Measurements from ENCODE around the gene JAK2. TPM values are rescaled to one million over a fixed set of nuclear protein-coding genes. Genes with fewer than 3 reads are reported as not detected.
"Not testable (repeated sequence)": the region's sequence is repeated elsewhere in the genome, so short reads cannot be mapped to it uniquely, and the experiment has no call there.

The JAK2 gene
- total RNA-seq, 1 experiment from 2014 or later, result 1.4 TPM

- POLR2A ChIA-PET, result no interaction called here
- BruUV-seq (replicated peaks), result no TSS peak
- TF ChIP-seq CTCF (IDR thresholded peaks at IDR 0.05; ENCODE audit: insufficient read depth in 1 of 2, low read depth in 1 of 2, low read length in 1 of 2, severe bottlenecking in 1 of 2, unreplicated experiment in 1 of 2), result no peak
- intact Hi-C loops (cut with micrococcal nuclease; ENCODE audit: unreplicated experiment), result no loop called here
- Histone ChIP-seq H3K9me3 (no peaks in the 10 kb centered on the region), H3K4me1 (no peaks in the 10 kb centered on the region), H3K36me3 (ENCODE audit: control insufficient read depth, insufficient read depth, low read length) (no peaks in the 10 kb centered on the region), H3K27me3 (replicated peaks; ENCODE audit: control insufficient read depth, insufficient read depth, low read length) (no peaks in the 10 kb centered on the region), H3K4me3 (ENCODE audit: low read depth, low read length) (no peak overlapping the region)
- H3K27ac Mint-ChIP-seq (ENCODE audit: unreplicated experiment), result no peak overlapping the region
- no peak for DNase-seq
- no peaks in the 10 kb centered on the region for H3K9me3 Mint-ChIP-seq (ENCODE audit: unreplicated experiment)
- no peaks in the 10 kb centered on the region for H3K36me3 Mint-ChIP-seq (ENCODE audit: insufficient read depth, unreplicated experiment)
- H3K4me1 Mint-ChIP-seq (ENCODE audit: low read depth, unreplicated experiment), result peaks cover 7% of the 10 kb centered on the region
- no peak overlapping the region for H3K4me3 Mint-ChIP-seq (ENCODE audit: unreplicated experiment)
- CTCF ChIA-PET, result no interaction called here
- H3K27me3 Mint-ChIP-seq (ENCODE audit: insufficient read depth, unreplicated experiment), result no peaks in the 10 kb centered on the region
Observed at GRCh38 chr9:4943346-4943745, 41.7 kb upstream of the JAK2 start.

- CTCF ChIA-PET, result not testable (repeated sequence)
Observed at GRCh38 chr9:4944431-4945211, 40.5 kb upstream of the JAK2 start.

GRCh38 chr9:4946937-4947336, 38.1 kb upstream of the JAK2 start:
- Mint-ChIP-seq H3K27ac (ENCODE audit: unreplicated experiment) (no peak overlapping the region), H3K9me3 (ENCODE audit: unreplicated experiment) (no peaks in the 10 kb centered on the region), H3K27me3 (ENCODE audit: insufficient read depth, unreplicated experiment) (peaks cover 5% of the 10 kb centered on the region), H3K4me1 (ENCODE audit: low read depth, unreplicated experiment) (no peaks in the 10 kb centered on the region), H3K36me3 (ENCODE audit: insufficient read depth, unreplicated experiment) (no peaks in the 10 kb centered on the region), H3K4me3 (ENCODE audit: unreplicated experiment) (no peak overlapping the region)
- ChIA-PET CTCF (no interaction called here), POLR2A (no interaction called here)
- no peaks in the 10 kb centered on the region for H3K27me3 ChIP-seq (replicated peaks; ENCODE audit: control insufficient read depth, insufficient read depth, low read length)
- no peak for DNase-seq
- no peaks in the 10 kb centered on the region for H3K4me1 ChIP-seq
- no peak for TF ChIP-seq CTCF (IDR thresholded peaks at IDR 0.05; ENCODE audit: insufficient read depth in 1 of 2, low read depth in 1 of 2, low read length in 1 of 2, severe bottlenecking in 1 of 2, unreplicated experiment in 1 of 2)
- H3K36me3 ChIP-seq (ENCODE audit: control insufficient read depth, insufficient read depth, low read length), result no peaks in the 10 kb centered on the region
- intact Hi-C loops (cut with micrococcal nuclease; ENCODE audit: unreplicated experiment), result no loop called here
- H3K4me3 ChIP-seq (ENCODE audit: low read depth, low read length), result no peak overlapping the region
- H3K9me3 ChIP-seq, result no peaks in the 10 kb centered on the region
- BruUV-seq (replicated peaks), result no TSS peak

More at GRCh38 chr9:4944431-4945211, 40.5 kb upstream of the JAK2 start:
- H3K4me1 Mint-ChIP-seq (ENCODE audit: low read depth, unreplicated experiment); intact Hi-C loops (cut with micrococcal nuclease; ENCODE audit: unreplicated experiment); H3K36me3 Mint-ChIP-seq (ENCODE audit: insufficient read depth, unreplicated experiment); H3K36me3 ChIP-seq (ENCODE audit: control insufficient read depth, insufficient read depth, low read length); H3K4me1 ChIP-seq; H3K27ac Mint-ChIP-seq (ENCODE audit: unreplicated experiment); DNase-seq; H3K9me3 ChIP-seq; H3K9me3 Mint-ChIP-seq (ENCODE audit: unreplicated experiment); BruUV-seq (replicated peaks); H3K4me3 Mint-ChIP-seq (ENCODE audit: unreplicated experiment); H3K27me3 ChIP-seq (replicated peaks; ENCODE audit: control insufficient read depth, insufficient read depth, low read length); H3K4me3 ChIP-seq (ENCODE audit: low read depth, low read length); H3K27me3 Mint-ChIP-seq (ENCODE audit: insufficient read depth, unreplicated experiment); POLR2A ChIA-PET: not testable (repeated sequence)

Measured in Caco-2 (cell line).